SK-MEL-5 (cell line): ENCODE data around the gene DGLUCY. TPM values are rescaled to one million over a fixed set of nuclear protein-coding genes. Genes with fewer than 3 reads are reported as not detected.
"Not testable (repeated sequence)": the region's sequence is repeated elsewhere in the genome, so short reads cannot be mapped to it uniquely, and the experiment has no call there.

Experiments used
- DNase-seq: peaks from one replicate; pipeline ENCODE4 v3.0.0-alpha.2; 2016; ENCODE audit warnings: low read depth, low spot score
- in situ Hi-C: cut with HindIII; loops from 2 replicates; pipeline ENCODE4 v1.10.0; 2016; ENCODE audit warnings: low sequenced_read_pairs, high pct_unique_total_duplicates, low pct_unique_long_range_greater_than_20kb
- total RNA-seq: library from RNA; depleted of rRNA; stranded (reverse); fragments of >200 nt; shearing (Covaris generic); gene quantifications from 2 replicates; pipeline ENCODE4 v1.2.3, GENCODE V29; 2014

Gene DGLUCY
- total RNA-seq, 1 experiment from 2014 or later = 10.1 TPM

- in situ Hi-C loops = no loop called here
- no peak for DNase-seq
Observed at GRCh38 chr14:91207008-91207407, 93.1 kb downstream of the DGLUCY start.

GRCh38 chr14:91211017-91211416 is 97.1 kb downstream of the DGLUCY start:
- DNase-seq = no peak
- in situ Hi-C loops = no loop called here

GRCh38 chr14:91214306-91214705 is 100.4 kb downstream of the DGLUCY start:
- no peak for DNase-seq
- in situ Hi-C loops = no loop called here

GRCh38 chr14:91215381-91215780 is 101.5 kb downstream of the DGLUCY start:
- no peak for DNase-seq
- in situ Hi-C loops = no loop called here

GRCh38 chr14:91216731-91217226 is 102.9 kb downstream of the DGLUCY start:
- in situ Hi-C loops = no loop called here
- DNase-seq = no peak

GRCh38 chr14:91218014-91218413 is 104.1 kb downstream of the DGLUCY start:
- DNase-seq = no peak
- in situ Hi-C loops = no loop called here

- no peak for DNase-seq
- in situ Hi-C loops = no loop called here
Observed at GRCh38 chr14:91219517-91220389, 105.9 kb downstream of the DGLUCY start.

GRCh38 chr14:91220581-91221000 is 106.7 kb downstream of the DGLUCY start:
- DNase-seq = no peak
- in situ Hi-C loops = no loop called here

GRCh38 chr14:91221270-91221669 is 107.4 kb downstream of the DGLUCY start:
- DNase-seq = no peak
- in situ Hi-C loops = no loop called here

GRCh38 chr14:91223028-91223783 is 109.3 kb downstream of the DGLUCY start:
- DNase-seq = no peak
- in situ Hi-C loops = no loop called here

- DNase-seq = no peak
- in situ Hi-C loops = no loop called here
Observed at GRCh38 chr14:91225025-91225424, 111.2 kb downstream of the DGLUCY start.

- in situ Hi-C loops, DNase-seq: not testable (repeated sequence)
Observed at GRCh38 chr14:91226360-91226759, 112.5 kb downstream of the DGLUCY start.

GRCh38 chr14:91227183-91227628 is 113.3 kb downstream of the DGLUCY start:
- in situ Hi-C loops = no loop called here
- DNase-seq = no peak

GRCh38 chr14:91228112-91229004 is 114.5 kb downstream of the DGLUCY start:
- no peak for DNase-seq
- in situ Hi-C loops = no loop called here

- in situ Hi-C loops = no loop called here
- DNase-seq = no peak
Observed at GRCh38 chr14:91229005-91229382, 115.1 kb downstream of the DGLUCY start.

- in situ Hi-C loops = no loop called here
- no peak for DNase-seq
Observed at GRCh38 chr14:91229743-91230200, 115.9 kb downstream of the DGLUCY start.

GRCh38 chr14:91230397-91231035 is 116.6 kb downstream of the DGLUCY start:
- in situ Hi-C loops = no loop called here
- peak; percentile 23 for DNase-seq
